ENCODE data around the gene ABCA7. TPM values are rescaled to one million over a fixed set of nuclear protein-coding genes. Genes with fewer than 3 reads are reported as not detected.

The ABCA7 gene
- total RNA-seq, 1 donor from 2014 or later: 16.3 TPM

DNA sequence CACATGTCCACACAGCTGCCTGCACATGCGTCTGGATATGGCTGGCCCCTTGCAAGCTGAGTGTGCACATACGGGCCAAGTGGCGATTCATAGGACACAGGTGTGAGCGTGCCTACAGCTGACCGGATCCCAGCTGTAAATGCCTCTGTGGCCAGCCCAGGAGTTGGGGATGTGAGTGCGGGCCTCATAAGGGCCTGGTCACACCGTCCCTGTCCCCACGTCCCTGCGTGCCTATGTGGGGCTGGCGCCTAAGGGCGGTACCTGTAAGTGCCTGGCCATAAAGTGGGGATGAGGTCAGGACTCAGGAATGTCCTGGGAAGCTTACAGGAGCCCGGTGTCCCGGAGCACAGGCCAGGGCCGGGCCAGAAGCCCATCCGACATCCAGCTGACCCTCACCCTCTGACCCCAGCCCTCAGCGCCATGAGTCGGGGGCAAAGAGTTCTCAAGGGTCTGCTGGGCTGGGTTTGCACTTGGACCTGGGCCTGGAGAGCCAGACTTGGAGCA, 25.8 kb downstream of the ABCA7 start:
- Mint-ChIP-seq H3K36me3 (ENCODE audit: low read depth, unreplicated experiment) (peaks cover 5% of the 10 kb centered on the region), H3K27ac (ENCODE audit: unreplicated experiment) (no peak overlapping the region), H3K27me3 (ENCODE audit: unreplicated experiment) (peaks cover 20% of the 10 kb centered on the region), H3K4me1 (ENCODE audit: unreplicated experiment) (peaks cover 6% of the 10 kb centered on the region), H3K4me3 (ENCODE audit: unreplicated experiment) (no peak overlapping the region), H3K9me3 (ENCODE audit: unreplicated experiment) (no peaks in the 10 kb centered on the region)
- DNase-seq (ENCODE audit: low spot score): no peak
- TF ChIP-seq CTCF (IDR thresholded peaks at IDR 0.05; ENCODE audit: unreplicated experiment): no peak

- H3K27me3 Mint-ChIP-seq (ENCODE audit: unreplicated experiment): peaks cover 20% of the 10 kb centered on the region
- H3K9me3 Mint-ChIP-seq (ENCODE audit: unreplicated experiment): no peaks in the 10 kb centered on the region
- no peak for DNase-seq (ENCODE audit: low spot score)
- H3K4me3 Mint-ChIP-seq (ENCODE audit: unreplicated experiment): no peak overlapping the region
- no peak overlapping the region for H3K27ac Mint-ChIP-seq (ENCODE audit: unreplicated experiment)
- TF ChIP-seq CTCF (IDR thresholded peaks at IDR 0.05; ENCODE audit: unreplicated experiment): no peak
- peaks cover 5% of the 10 kb centered on the region for H3K36me3 Mint-ChIP-seq (ENCODE audit: low read depth, unreplicated experiment)
- peaks cover 6% of the 10 kb centered on the region for H3K4me1 Mint-ChIP-seq (ENCODE audit: unreplicated experiment)
Observed at GRCh38 chr19:1066251-1066747, 26.4 kb downstream of the ABCA7 start.

DNA sequence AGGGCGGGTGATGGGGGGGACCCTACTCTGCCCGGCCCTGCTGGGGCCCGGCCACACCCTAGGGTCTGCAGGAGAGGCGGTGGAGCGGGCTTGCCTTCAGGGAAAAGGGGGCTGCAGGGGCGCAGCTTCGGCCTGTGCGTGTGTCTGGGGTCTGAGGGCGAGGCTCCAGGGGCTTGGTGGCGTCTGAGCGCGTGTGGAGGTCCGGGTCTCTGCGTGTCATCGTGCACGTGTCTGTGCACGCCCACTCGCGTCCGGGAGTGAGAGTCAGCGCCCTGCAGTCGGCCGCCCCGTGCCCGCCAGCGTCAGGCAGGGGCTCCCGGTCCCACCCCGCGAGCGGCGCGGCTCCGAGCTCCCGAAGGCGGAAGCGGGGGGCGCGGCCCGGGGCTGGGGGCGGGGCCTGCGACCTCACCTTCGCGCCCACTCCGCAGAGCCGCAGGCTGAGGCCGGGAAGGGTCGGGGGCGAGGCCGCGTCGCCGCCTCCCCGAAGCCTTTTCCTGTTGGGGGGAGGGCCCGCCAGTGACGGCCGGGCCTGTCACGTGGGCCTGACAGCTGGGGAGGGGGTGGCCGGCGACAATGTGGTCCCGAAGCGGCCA, 26.9 kb downstream of the ABCA7 start, which contains the start of gene ARHGAP45:
Gene ARHGAP45 (plus strand): TSS at position 420 of the 593 bp plus-strand sequence. CDS start 239 bp downstream, outside the sequence.
- Mint-ChIP-seq H3K27ac (ENCODE audit: unreplicated experiment) (no peak within 1 kb of the TSS), H3K27me3 (ENCODE audit: unreplicated experiment) (peaks cover 23% of the 10 kb centered on the region), H3K4me1 (ENCODE audit: unreplicated experiment) (peaks cover 9% of the 10 kb centered on the region), H3K9me3 (ENCODE audit: unreplicated experiment) (no peaks in the 10 kb centered on the region), H3K4me3 (ENCODE audit: unreplicated experiment) (no peak within 1 kb of the TSS), H3K36me3 (ENCODE audit: low read depth, unreplicated experiment) (peaks cover 5% of the 10 kb centered on the region)
- TF ChIP-seq CTCF (IDR thresholded peaks at IDR 0.05; ENCODE audit: unreplicated experiment): no peak
- DNase-seq (ENCODE audit: low spot score): no peak

DNA sequence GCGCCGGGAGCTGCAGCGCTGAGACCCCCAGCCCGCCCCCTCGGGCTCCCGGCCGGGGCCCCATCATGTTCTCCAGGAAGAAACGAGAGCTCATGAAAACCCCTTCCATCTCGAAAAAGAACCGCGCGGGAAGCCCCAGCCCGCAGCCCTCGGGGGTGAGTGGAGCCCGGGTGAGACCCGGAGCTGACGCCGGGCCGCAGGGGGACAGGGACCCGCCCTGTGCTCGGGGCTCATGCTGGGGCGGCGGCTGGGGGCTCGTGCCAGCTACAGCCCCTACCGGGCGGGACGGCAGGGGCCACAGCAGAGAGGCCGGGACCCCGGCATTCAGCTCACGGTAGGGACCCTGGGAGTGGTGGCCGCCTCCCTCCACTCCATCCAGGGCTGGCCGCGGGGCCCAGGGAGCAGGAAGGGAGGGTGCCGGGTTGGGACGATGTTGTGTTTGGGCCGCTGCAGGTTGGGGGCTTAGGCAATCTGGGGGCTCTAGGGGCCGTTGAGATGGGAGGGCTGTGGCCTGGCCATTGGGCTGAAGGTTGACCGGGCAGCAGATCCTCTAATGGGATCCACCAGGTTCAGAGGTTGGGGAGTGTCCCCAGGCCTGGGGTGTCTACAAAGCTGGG, 27.5 kb downstream of the ABCA7 start:
- Mint-ChIP-seq H3K27ac (ENCODE audit: unreplicated experiment) (no peak overlapping the region), H3K9me3 (ENCODE audit: unreplicated experiment) (no peaks in the 10 kb centered on the region), H3K4me3 (ENCODE audit: unreplicated experiment) (no peak overlapping the region), H3K36me3 (ENCODE audit: low read depth, unreplicated experiment) (peaks cover 2% of the 10 kb centered on the region), H3K27me3 (ENCODE audit: unreplicated experiment) (peaks cover 23% of the 10 kb centered on the region), H3K4me1 (ENCODE audit: unreplicated experiment) (peaks cover 10% of the 10 kb centered on the region)
- no peak for DNase-seq (ENCODE audit: low spot score)
- TF ChIP-seq CTCF (IDR thresholded peaks at IDR 0.05; ENCODE audit: unreplicated experiment): no peak

Measured in endothelial cell (in vitro differentiated cells).